Measurements from ENCODE around the gene KLHDC7B.

- TF ChIP-seq POLR2A (IDR thresholded peaks at IDR 0.05; ENCODE audit: low read depth, low read length) (no peak), POLR2AphosphoS5 (IDR thresholded peaks at IDR 0.05; ENCODE audit: low read depth, low read length) (no peak)
These were observed 9.5 kb upstream of the KLHDC7B start for GRCh38 chr22:50536226-50536625.
